Measurements from ENCODE around the gene CHI3L2.

Gene CHI3L2

GRCh38 chr1:111227434-111227833 lies at the start of gene CHI3L2:
CHI3L2 (plus strand) TSS chr1:111227713; CDS start chr1:111227730, 17 bp downstream.
- DNase-seq (ENCODE audit: low spot score), result no peak

GRCh38 chr1:111179968-111180533 lies 47.5 kb upstream of the CHI3L2 start:
- no peak for DNase-seq (ENCODE audit: low spot score)

GRCh38 chr1:111182052-111182451 lies 45.5 kb upstream of the CHI3L2 start:
- no peak for DNase-seq (ENCODE audit: low spot score)

- DNase-seq (ENCODE audit: low spot score), result no peak
These were observed 44.0 kb upstream of the CHI3L2 start for GRCh38 chr1:111183308-111184069.

GRCh38 chr1:111184663-111185062 lies 42.9 kb upstream of the CHI3L2 start:
- no peak for DNase-seq (ENCODE audit: low spot score)

GRCh38 chr1:111190931-111191451 lies 36.5 kb upstream of the CHI3L2 start:
- no peak for DNase-seq (ENCODE audit: low spot score)

- peak; percentile 88 for DNase-seq (ENCODE audit: low spot score)
These were observed 36.0 kb upstream of the CHI3L2 start for GRCh38 chr1:111191496-111191895.

GRCh38 chr1:111192074-111192473 lies 35.4 kb upstream of the CHI3L2 start:
- DNase-seq (ENCODE audit: low spot score), result no peak

- DNase-seq (ENCODE audit: low spot score), result no peak
These were observed 34.6 kb upstream of the CHI3L2 start for GRCh38 chr1:111192658-111193519.

- DNase-seq (ENCODE audit: low spot score), result no peak
These were observed 33.6 kb upstream of the CHI3L2 start for GRCh38 chr1:111193712-111194480.

GRCh38 chr1:111195002-111195684 lies 32.4 kb upstream of the CHI3L2 start:
- DNase-seq (ENCODE audit: low spot score), result no peak

GRCh38 chr1:111196213-111196612 lies 31.3 kb upstream of the CHI3L2 start:
- no peak for DNase-seq (ENCODE audit: low spot score)

GRCh38 chr1:111197598-111198284 lies 29.8 kb upstream of the CHI3L2 start:
- no peak for DNase-seq (ENCODE audit: low spot score)

GRCh38 chr1:111198836-111199235 lies 28.7 kb upstream of the CHI3L2 start:
- no peak for DNase-seq (ENCODE audit: low spot score)

GRCh38 chr1:111199329-111199728 lies 28.2 kb upstream of the CHI3L2 start:
- no peak for DNase-seq (ENCODE audit: low spot score)

GRCh38 chr1:111199881-111200801 lies 27.4 kb upstream of the CHI3L2 start, which contains the start of gene DENND2D:
DENND2D (minus strand) TSS chr1:111200646; CDS start chr1:111200459, 187 bp downstream.
- no peak for DNase-seq (ENCODE audit: low spot score)

GRCh38 chr1:111200802-111201161 lies 26.7 kb upstream of the CHI3L2 start:
- no peak for DNase-seq (ENCODE audit: low spot score)

- DNase-seq (ENCODE audit: low spot score), result no peak
These were observed 26.0 kb upstream of the CHI3L2 start for GRCh38 chr1:111201275-111202090.

- DNase-seq (ENCODE audit: low spot score), result no peak
These were observed 25.2 kb upstream of the CHI3L2 start for GRCh38 chr1:111202366-111202706.
